Ovary (tissue), 3 donors: ENCODE results near the gene NBEA.

Source experiments
- CTCF ChIP-seq, 3 donors: fragments of 450-650 bp in 2 of 3; fragments of 200-600 bp in 1 of 3; IDR thresholded peaks; one replicate each; pipeline versions ENCODE4 v1.5.1 to v1.8.0; 2016 to 2022; ENCODE audit warnings: antibody characterized with exemption in 3 of 3, mild to moderate bottlenecking in 1 of 3
- POLR2A ChIP-seq: fragments of 450-650 bp; IDR thresholded peaks from one replicate; pipeline ENCODE4 v1.6.1; 2017; ENCODE audit warnings: antibody characterized with exemption, mild to moderate bottlenecking, moderate library complexity
- donor health status: DM: no; HTN: no; CAD: no.

GRCh38 chr13:35614666-35615065, 672.6 kb downstream of the NBEA start:
- TF ChIP-seq CTCF (IDR thresholded peaks at IDR 0.05) (no peak), POLR2A (no peak)
